Stimulated activated CD8-positive, alpha-beta memory T cell treated with anti-CD3 and anti-CD28 coated beads, Interleukin-4, amount 100 ng/mL, for 48 hours (primary cell): ENCODE results near the gene EHD1.
"Not testable (repeated sequence)": the region's sequence is repeated elsewhere in the genome, so short reads cannot be mapped to it uniquely, and the experiment has no call there.

Experiments used
- DNase-seq: peaks from one replicate; pipeline ENCODE4 v3.0.0-alpha.2; 2020

Gene EHD1

DNA sequence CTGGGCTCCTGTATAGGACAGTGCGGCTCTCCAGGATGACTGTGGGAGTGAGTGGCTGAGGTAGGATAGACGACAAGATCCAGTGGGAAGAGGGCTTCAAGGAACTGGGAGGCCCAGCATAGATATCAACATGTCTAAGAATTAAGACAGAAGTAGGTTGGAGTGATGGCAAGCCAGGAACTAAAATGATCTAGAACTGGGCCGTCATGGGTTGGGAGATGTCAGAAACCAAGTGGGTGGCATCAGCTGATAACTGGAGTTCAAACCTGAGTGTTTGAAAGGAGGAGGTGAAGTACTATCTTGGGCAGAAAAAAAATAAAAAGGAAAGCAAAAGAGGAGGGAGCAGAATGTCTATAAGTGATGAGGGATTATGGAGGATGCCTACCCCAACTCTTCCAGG, 60.9 kb downstream of the EHD1 start:
- no peak for DNase-seq

DNA sequence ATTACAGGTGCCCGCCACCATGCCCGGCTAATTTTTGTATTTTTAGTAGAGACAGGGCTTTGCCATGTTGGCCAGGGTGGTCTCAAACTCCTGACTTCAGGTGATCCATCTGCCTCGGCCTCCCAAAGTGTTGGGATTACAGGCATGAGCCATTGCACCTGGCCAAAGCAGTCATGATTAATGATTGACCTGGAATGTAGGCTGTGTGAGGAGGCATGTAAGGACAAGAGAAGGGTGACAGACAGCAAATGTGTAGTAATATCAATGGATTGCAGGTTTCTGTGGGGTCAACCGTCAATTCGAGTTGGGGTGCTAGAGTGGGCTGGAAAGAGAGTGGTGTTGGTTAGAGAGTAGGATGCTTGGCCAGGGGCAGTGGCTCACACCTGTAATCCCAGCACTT, 63.0 kb downstream of the EHD1 start:
- not testable (repeated sequence) for DNase-seq

DNA sequence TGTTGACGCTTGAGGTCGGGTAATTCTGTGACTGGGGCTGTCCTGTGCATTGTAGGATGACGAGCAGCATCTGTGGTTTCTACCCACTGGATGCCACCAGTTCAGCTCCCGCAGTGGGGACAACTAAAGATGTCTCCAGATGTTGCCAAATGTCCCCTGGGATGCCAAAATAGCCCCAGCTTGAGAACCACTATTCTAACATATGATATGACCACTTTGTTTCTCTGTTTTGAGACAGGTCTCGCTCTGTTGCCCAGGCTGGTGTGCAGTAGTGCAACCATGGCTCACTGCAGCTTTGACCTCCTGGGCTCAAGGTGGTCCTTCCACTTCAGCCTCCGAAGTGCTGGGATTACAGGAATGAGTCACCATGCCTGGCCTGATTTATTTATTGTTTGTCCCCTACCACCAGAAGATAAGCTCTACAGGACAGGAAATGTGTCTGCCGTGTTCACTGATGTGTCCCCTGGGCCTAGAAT, 63.7 kb downstream of the EHD1 start:
- no peak for DNase-seq

DNA sequence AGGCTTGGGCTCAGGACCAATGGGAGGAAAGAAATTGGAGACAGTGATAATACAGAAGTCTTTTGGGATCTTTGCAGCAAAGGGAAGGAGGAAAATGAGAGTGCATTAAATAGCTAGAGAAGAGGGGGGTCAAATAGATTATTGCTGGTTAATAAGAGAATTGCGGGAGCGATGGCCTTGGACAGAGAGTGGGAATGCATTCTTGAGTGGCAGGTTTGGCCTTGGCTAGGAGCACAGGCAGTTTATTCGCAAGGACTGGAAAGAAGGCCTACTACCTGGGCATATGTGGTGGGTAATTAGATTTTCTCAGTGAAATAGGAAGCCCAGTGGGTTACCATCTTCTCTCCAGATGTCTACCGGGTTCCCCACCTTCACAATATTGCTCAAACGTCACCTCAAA, 64.6 kb downstream of the EHD1 start:
- DNase-seq = no peak

DNA sequence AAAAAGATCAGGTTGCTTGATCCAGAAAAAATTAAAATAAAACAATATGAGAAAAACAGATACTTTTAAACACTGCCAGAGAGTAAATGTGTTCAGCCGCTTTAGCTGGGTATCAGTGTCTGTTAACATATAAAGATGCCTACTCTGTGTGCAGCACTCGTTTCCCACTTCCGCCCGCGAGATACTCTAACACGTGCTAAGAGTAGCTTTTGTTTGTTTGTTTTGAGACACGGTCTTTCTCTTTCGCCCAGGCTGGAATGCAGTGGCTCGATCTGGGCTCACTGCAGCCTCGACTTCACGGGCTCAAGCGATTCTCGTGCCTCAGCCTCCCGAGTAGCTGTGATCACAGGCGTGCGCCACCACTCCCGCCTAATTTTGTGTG, 67.5 kb downstream of the EHD1 start:
- DNase-seq = no peak

DNA sequence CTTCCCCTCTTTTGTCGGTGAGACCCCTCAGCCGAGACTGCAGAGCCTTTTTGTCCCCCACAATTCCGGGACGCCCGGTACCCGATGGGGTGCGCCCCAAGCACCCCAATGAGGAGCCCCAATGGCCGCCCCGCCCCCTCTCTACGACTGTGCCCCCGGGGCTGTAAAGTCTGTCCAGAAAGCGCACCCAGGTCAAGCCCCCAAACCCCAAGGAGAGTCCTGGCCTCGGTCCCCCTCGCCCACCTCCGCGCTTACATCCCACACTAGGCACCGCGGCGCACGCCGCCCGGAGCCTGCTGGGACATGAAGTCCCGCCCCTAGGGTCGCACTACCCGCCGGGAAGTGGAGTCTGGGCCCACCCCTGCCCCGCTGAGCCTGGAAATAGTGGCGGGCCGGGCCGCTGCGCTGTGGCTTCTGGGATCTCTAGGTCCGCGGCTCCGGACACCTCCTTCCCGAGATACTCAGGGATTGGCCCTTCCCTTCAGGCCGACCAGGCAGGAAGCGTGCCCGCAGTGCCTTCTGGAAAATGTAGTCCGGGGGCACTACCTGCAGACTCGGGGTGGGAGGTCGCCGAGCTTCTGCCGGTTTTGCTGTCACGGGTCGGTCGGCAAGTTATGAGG, 68.0 kb downstream of the EHD1 start, which contains the start of gene MEN1:
TSS of gene MEN1 (minus strand) at position 281 of the 620 bp plus-strand sequence. CDS start 442 bp downstream, outside the sequence.
- DNase-seq = peak; percentile 90

DNA sequence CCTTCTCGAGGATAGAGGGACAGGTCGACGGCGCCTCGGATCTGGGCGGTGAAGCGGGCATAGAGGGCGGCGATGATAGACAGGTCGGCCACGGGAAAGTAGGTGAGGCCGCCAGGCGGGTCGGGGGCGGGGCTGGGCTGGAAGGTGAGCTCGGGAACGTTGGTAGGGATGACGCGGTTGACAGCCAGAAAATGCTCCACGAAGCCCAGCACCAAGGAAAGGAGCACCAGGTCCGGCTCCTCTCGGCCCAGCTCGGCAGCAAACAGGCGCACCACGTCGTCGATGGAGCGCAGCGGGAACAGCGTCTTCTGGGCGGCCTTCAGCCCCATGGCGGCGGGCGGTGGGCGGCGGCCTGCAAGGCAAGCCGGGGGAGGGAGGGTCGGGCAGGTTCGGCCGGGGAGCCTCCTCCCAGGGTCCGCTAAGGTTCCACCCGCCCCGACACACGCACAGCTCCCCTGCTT, 68.6 kb downstream of the EHD1 start:
- peak; percentile 47 for DNase-seq

DNA sequence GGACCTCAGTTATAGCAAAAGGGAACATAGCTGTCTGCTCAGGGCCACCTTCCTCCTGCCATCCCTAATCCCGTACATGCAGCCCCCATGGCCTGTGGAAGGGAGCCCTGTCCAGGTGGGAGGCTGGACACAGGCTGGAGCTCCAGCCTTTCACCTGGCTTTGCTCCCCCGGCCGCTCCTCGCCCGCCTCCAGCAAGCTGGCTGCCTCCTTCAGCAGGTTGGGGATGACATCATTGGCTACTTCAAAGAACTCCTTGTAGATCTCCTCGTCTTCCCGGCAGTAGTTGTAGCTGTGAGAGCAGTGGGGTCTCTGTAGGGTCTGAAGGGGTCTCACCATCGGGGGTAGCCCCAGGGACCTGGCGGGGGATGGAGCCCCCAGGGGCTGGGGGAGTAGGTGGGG, 72.9 kb downstream of the EHD1 start:
- no peak for DNase-seq

DNA sequence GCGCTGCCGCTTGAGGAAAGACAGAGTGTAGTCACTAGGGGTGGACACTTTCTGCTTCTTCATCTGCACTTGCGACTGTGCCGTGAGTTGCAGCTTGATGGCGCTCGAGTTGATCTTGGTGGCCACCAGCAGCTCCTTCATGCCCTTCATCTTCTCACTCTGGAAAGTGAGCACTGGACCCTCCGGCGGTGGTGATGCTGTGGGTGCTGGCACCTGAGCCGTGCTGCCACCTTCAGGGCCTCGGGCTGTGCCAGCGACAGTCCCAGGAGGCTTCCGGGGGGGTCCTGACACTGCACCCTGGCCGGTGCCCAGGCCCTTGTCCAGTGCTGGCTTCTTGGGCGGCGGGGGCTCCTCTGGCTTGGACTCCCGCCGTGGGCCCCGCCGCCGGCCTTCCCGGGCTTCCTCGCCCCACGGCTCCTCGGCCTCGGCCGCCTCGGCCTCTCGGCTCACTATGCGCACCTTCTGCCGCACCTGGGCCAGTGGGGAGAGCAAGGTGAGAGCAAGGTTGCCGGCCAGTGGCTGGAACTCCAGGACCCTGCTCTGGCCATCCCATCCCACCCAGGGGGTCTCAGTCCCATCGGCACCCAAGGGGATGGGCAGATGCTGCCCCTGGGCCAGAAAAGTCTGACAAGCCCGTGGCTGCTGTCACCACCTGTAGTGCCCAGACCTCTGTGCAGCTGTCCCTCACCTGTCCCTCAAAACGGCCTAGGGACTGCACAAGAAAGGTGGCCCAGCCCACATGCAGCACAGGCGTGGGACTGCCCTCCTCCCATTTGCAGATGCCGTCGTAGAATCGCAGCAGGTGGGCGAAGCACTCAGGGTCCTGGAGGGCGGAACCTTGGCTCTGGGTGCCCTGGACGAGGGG, 73.8 kb downstream of the EHD1 start:
- DNase-seq = no peak

DNA sequence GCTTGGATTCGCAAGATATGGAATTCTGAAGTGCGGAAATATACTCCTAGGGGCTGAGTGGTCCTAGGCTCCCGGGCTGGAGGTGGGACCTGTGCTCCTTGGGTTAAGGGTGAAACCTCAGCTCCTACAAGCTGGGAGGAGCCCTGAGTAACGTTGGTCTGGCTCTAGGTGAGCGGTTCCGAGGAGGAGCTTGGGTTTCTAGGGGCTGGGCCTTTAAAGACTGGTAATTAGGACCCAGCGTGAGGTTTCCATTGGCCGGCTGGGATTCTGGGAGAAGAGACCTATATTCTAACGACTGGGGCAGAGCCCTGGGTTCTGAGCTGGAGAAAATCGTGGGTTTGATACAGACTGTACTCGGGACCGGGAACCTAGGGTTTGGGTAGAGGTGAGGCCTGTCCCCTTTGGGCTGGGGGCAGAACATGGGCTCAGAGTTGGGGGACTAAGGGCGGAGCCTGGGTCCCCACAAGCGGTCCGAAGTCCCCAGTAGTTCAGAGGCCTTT, 74.5 kb downstream of the EHD1 start:
- DNase-seq = no peak

DNA sequence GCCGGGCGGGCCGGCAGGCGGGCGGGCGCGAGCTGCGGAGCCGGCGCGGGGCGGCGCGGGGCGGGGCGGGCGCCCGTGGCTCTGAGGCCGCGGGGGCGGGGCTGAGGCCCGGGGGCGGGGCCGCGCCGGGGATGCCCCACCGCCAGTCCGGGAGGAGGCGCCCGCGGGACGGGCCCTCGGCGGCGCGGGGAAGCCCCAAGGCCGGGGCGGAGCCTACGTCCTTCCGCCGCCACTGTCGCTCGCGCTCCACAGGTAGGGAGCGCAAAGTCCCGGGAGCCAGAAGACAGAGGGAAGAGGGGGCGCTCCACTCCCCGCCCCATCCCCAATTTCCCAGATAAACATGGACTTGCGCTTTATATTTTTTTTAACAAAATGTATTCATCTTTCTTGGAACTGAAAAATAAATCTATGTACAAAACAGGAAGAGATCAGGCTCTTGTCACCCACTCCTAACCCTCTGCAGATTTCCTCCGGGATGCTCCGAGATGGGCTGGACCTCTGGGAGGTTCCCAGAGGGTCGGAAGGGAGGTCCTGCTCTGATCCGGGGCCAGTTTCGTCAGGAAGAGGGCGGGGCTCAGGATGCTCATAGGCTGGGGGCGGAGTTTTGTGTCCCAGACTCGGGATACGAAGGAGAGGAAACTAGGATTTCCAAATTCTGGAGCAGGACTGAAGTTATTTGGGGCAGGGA, 75.1 kb downstream of the EHD1 start, which contains the start of gene MAP4K2:
TSS of gene MAP4K2 (minus strand) at position 57 of the 688 bp plus-strand sequence. CDS start 65 bp downstream, outside the sequence.
- peak; percentile 87 for DNase-seq

DNA sequence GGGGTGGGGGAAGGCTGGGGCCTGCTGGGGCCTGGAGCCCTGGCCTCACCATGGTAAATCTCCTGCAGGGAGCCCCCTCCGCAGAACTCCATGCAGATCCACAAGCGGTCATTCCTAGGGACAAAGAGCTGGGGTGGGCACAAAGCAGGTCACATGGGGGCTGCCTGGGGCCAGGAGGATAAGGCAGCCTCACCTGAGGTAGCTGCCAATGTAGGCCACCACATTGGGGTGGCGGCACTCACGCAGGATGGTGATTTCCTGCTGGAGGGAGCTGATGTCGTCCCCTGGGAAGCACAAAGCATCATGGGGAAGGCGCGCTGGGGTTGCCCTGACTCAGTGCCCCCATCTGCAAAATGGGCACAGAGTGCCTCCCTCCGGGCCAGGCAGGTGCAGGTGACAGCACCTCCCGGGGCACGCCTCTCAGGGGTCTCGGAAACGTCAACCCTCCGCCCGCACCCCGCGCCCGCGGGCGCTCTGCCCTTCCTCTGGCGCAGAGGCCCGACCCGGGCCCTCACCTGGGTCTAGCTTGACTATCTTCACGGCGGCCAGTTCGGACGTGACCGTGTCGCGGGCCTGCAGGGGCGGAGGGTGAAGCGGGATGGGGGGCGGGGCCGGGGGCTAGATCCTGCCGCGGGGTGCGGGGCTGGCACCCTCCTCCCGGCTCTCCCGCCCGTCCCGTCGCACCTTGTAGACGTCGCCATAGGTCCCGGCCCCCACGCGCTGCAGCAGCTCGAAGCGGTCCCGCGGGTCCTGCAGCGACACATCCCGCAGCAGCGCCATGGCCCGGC, 75.9 kb downstream of the EHD1 start:
- DNase-seq = peak; percentile 62
